MM.1S (cell line): Measurements from ENCODE around the gene MAGI1.

Experiments used
- DNase-seq: peaks from one replicate; pipeline ENCODE4 v3.0.0-alpha.2; 2015
- H2AFZ ChIP-seq: fragments of 300-600 bp; sonication (generic); 2 replicates; pipeline ENCODE4 v1.6.0; 2016; ENCODE audit warnings: antibody characterized with exemption, low read length
- H3F3A ChIP-seq: fragments of 300-600 bp; sonication (generic); 2 replicates; pipeline ENCODE4 v1.6.1; 2016; ENCODE audit warnings: mild to moderate bottlenecking, antibody characterized with exemption, low read length, moderate library complexity, mixed read lengths; ENCODE audit not compliant: insufficient read depth
- H3K27ac ChIP-seq: fragments of 300-600 bp; sonication (generic); 2 replicates; pipeline ENCODE4 v1.5.1; 2016; ENCODE audit warnings: mild to moderate bottlenecking, low read length
- H3K27me3 ChIP-seq: fragments of 300-600 bp; sonication (generic); replicated peaks from 2 replicates; pipeline ENCODE4 v1.6.0; 2016; ENCODE audit warnings: low read length; ENCODE audit not compliant: insufficient read depth
- H3K36me3 ChIP-seq: fragments of 300-600 bp; sonication (generic); replicated peaks from 2 replicates; pipeline ENCODE4 v1.6.1; 2016; ENCODE audit warnings: mild to moderate bottlenecking, low read length, mixed read lengths; ENCODE audit not compliant: insufficient read depth
- H3K4me1 ChIP-seq: fragments of 300-600 bp; sonication (generic); 2 replicates; pipeline ENCODE4 v1.6.1; 2016; ENCODE audit warnings: low read length, mixed read lengths
- H3K4me2 ChIP-seq: fragments of 300-600 bp; sonication (generic); 2 replicates; pipeline ENCODE4 v1.6.0; 2016; ENCODE audit warnings: low read depth, low read length
- H3K4me3 ChIP-seq: fragments of 300-600 bp; sonication (generic); 2 replicates; pipeline ENCODE4 v1.5.1; 2016; ENCODE audit warnings: low read length, mixed read lengths
- H3K79me2 ChIP-seq: fragments of 300-600 bp; sonication (generic); 2 replicates; pipeline ENCODE4 v1.6.1; 2016; ENCODE audit warnings: mixed run types, low read length, mixed read lengths
- H3K9ac ChIP-seq: fragments of 300-600 bp; sonication (generic); 2 replicates; pipeline ENCODE4 v1.6.1; 2016; ENCODE audit warnings: low read length, mixed read lengths
- H3K9me2 ChIP-seq: fragments of 300-600 bp; sonication (generic); replicated peaks from 2 replicates; pipeline ENCODE4 v1.6.1; 2016; ENCODE audit warnings: mild to moderate bottlenecking, low read length, mixed read lengths; ENCODE audit not compliant: insufficient read depth
- H3K9me3 ChIP-seq: fragments of 300-600 bp; sonication (generic); replicated peaks from 2 replicates; pipeline ENCODE4 v1.6.1; 2016; ENCODE audit warnings: mild to moderate bottlenecking, low read length, mixed read lengths; ENCODE audit not compliant: insufficient read depth
- H4K20me1 ChIP-seq: fragments of 300-600 bp; sonication (generic); 2 replicates; pipeline ENCODE4 v1.6.1; 2016; ENCODE audit warnings: mild to moderate bottlenecking, low read length, moderate library complexity, mixed read lengths; ENCODE audit not compliant: insufficient read depth
- CTCF ChIP-seq: fragments of 300-600 bp; sonication (generic); IDR thresholded peaks from 2 replicates; pipeline ENCODE4 v1.5.1; 2016; ENCODE audit warnings: antibody characterized with exemption, low read length, mixed read lengths
- EZH2 ChIP-seq: fragments of 300-600 bp; sonication (generic); optimal IDR thresholded peaks from 2 replicates; pipeline ENCODE3; 2017; ENCODE audit warnings: low read depth, mild to moderate bottlenecking, antibody characterized with exemption, low read length, mixed read lengths
- EZH2phosphoT487 ChIP-seq: fragments of 300-600 bp; sonication (generic); IDR thresholded peaks from 2 replicates; pipeline ENCODE4 v1.6.1; 2018; ENCODE audit warnings: antibody characterized with exemption, low read length

MAGI1 gene

GRCh38 chr3:65730449-65730848 is 308.3 kb downstream of the MAGI1 start:
- H3K36me3 ChIP-seq = no peaks in the 10 kb centered on the region
- no peaks in the 10 kb centered on the region for H3K4me1 ChIP-seq
- no peak for DNase-seq
- TF ChIP-seq CTCF (no peak), EZH2phosphoT487 (no peak), EZH2 (no peak)
- no peaks in the 10 kb centered on the region for H3K9me2 ChIP-seq
- no peaks in the 10 kb centered on the region for H3K9me3 ChIP-seq
- no peaks in the 10 kb centered on the region for H3K79me2 ChIP-seq
- no peak overlapping the region for H3K27ac ChIP-seq
- no peaks in the 10 kb centered on the region for H3F3A ChIP-seq
- no peaks in the 10 kb centered on the region for H3K27me3 ChIP-seq
- no peak overlapping the region for H3K4me2 ChIP-seq
- no peaks in the 10 kb centered on the region for H4K20me1 ChIP-seq
- no peak overlapping the region for H3K9ac ChIP-seq
- no peak overlapping the region for H2AFZ ChIP-seq
- no peak overlapping the region for H3K4me3 ChIP-seq

- H3K27ac ChIP-seq = no peak overlapping the region
- no peak overlapping the region for H3K4me3 ChIP-seq
- no peaks in the 10 kb centered on the region for H3K4me1 ChIP-seq
- no peaks in the 10 kb centered on the region for H3K79me2 ChIP-seq
- no peak for DNase-seq
- no peaks in the 10 kb centered on the region for H3K27me3 ChIP-seq
- no peaks in the 10 kb centered on the region for H4K20me1 ChIP-seq
- H2AFZ ChIP-seq = no peak overlapping the region
- no peak overlapping the region for H3K4me2 ChIP-seq
- no peaks in the 10 kb centered on the region for H3K36me3 ChIP-seq
- no peak overlapping the region for H3K9ac ChIP-seq
- no peaks in the 10 kb centered on the region for H3K9me2 ChIP-seq
- no peak for TF ChIP-seq EZH2phosphoT487
- TF ChIP-seq EZH2 = no peak
- TF ChIP-seq CTCF = no peak
- H3K9me3 ChIP-seq = no peaks in the 10 kb centered on the region
- H3F3A ChIP-seq = no peaks in the 10 kb centered on the region
Observed at GRCh38 chr3:65729973-65730372, 308.7 kb downstream of the MAGI1 start.

GRCh38 chr3:65729555-65729954 is 309.2 kb downstream of the MAGI1 start:
- TF ChIP-seq EZH2 (no peak), EZH2phosphoT487 (no peak)
- H3K9ac ChIP-seq = no peak overlapping the region
- no peak overlapping the region for H3K4me3 ChIP-seq
- H3K9me3 ChIP-seq = no peaks in the 10 kb centered on the region
- no peaks in the 10 kb centered on the region for H4K20me1 ChIP-seq
- H3K4me1 ChIP-seq = no peaks in the 10 kb centered on the region
- H2AFZ ChIP-seq = no peak overlapping the region
- H3F3A ChIP-seq = no peaks in the 10 kb centered on the region
- H3K27ac ChIP-seq = no peak overlapping the region
- DNase-seq = no peak
- H3K9me2 ChIP-seq = no peaks in the 10 kb centered on the region
- no peaks in the 10 kb centered on the region for H3K79me2 ChIP-seq
- H3K4me2 ChIP-seq = no peak overlapping the region
- H3K36me3 ChIP-seq = no peaks in the 10 kb centered on the region
- no peaks in the 10 kb centered on the region for H3K27me3 ChIP-seq

- DNase-seq = no peak
- Histone ChIP-seq H3K4me2 (no peak overlapping the region), H3K79me2 (no peaks in the 10 kb centered on the region), H4K20me1 (no peaks in the 10 kb centered on the region), H3K4me1 (no peaks in the 10 kb centered on the region), H3K9me3 (no peaks in the 10 kb centered on the region), H3K4me3 (no peak overlapping the region), H3K9me2 (no peaks in the 10 kb centered on the region), H3F3A (no peaks in the 10 kb centered on the region), H3K27ac (no peak overlapping the region), H3K36me3 (no peaks in the 10 kb centered on the region), H3K27me3 (no peaks in the 10 kb centered on the region), H2AFZ (no peak overlapping the region), H3K9ac (no peak overlapping the region)
- TF ChIP-seq EZH2 = no peak
- TF ChIP-seq CTCF = no peak
- TF ChIP-seq EZH2phosphoT487 = no peak
Observed at GRCh38 chr3:65728138-65728537, 310.6 kb downstream of the MAGI1 start.
